ENCODE results near the gene CPD.

DNA sequence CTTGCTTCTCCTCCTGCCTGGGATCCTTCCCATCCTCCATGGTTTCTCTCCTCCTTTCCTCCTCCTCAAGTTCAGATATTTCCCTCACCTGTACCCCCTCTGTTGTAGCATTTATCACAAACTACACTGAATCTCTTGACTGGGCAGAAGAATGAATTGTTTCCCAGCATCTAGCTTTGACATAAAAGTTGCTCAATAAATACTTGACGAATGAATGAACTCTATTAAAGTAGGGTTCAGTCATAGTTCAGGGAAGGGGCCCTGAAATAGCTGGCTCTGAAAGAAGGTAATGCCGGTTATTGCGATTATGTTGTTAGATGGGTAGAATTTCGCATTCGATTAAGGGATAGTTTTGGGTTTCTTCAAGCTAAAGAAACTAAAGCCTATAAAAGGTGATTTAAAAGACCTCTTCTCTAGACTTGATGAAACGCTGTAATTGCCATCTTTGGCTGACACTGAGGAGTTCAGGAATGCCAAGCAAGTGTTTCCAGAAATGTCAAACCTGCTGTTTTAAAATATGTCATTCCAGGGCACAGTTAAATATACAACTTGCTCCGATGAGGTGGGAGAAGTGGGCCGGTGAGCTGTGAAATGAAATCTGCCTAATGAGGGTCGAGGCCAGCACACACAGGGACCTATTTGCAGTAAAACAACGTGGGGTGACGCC lies 1.0 kb upstream of the CPD start:
- TF ChIP-seq, protein P1, sequence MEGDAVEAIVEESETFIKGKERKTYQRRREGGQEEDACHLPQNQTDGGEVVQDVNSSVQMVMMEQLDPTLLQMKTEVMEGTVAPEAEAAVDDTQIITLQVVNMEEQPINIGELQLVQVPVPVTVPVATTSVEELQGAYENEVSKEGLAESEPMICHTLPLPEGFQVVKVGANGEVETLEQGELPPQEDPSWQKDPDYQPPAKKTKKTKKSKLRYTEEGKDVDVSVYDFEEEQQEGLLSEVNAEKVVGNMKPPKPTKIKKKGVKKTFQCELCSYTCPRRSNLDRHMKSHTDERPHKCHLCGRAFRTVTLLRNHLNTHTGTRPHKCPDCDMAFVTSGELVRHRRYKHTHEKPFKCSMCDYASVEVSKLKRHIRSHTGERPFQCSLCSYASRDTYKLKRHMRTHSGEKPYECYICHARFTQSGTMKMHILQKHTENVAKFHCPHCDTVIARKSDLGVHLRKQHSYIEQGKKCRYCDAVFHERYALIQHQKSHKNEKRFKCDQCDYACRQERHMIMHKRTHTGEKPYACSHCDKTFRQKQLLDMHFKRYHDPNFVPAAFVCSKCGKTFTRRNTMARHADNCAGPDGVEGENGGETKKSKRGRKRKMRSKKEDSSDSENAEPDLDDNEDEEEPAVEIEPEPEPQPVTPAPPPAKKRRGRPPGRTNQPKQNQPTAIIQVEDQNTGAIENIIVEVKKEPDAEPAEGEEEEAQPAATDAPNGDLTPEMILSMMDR (conservative IDR thresholded peaks at IDR 0.05 in 1 of 2, IDR thresholded peaks at IDR 0.05 in 1 of 2; ENCODE audit: low read depth in 1 of 2, low read length in 2 of 2) = no peak
- TF ChIP-seq EZH2 (IDR thresholded peaks at IDR 0.05; ENCODE audit: low read length, missing control alignments) = no peak
